IPS-NIHi11 (cell line): ENCODE data around the gene ASPN.
A peak's percentile ranks its signal among the peaks of the same experiment; 100 is the strongest.

Source experiments
- DNase-seq: peaks from one replicate; pipeline ENCODE4 v3.0.0; 2012; ENCODE audit warnings: mixed read lengths, low spot score

The ASPN gene

DNA sequence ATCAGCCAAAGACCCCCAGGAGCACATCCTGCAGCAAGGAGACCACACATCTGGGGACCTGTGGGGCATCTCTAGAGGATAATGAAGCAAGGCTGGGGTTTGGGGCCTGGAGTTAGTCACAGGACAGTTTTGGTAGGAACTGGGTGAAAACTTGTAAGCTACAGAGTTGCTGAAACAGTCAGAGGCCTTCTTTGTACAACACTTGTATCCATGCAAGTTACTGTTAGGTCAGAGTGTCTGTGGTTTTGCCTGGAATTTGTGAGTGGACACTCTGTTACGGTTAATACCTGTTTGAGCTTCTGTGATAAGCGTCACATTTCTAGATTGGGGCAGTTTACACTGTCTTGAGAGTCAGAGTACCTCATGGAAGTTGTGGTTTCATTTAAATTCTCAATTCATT is 22.6 kb upstream of the ASPN start:
- DNase-seq: no peak

DNA sequence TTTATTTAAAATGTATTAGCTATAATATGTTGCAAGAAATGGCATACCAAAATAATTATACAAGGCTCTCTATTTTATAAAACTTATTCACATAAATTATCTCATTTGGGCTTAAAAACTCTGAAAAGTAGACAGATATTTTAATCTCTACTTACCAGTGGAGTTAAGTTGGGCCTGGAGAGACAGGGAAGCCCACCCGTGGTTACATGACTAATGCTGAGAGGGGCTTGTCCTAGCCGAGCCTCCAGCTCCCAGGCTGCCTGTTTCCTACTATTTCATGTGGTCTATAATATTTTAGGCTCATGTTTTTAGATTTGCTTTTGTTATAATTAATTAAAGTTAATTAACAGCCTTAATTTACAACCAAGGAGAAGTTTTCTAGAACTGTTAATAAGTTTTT is 20.9 kb upstream of the ASPN start:
- no peak for DNase-seq

DNA sequence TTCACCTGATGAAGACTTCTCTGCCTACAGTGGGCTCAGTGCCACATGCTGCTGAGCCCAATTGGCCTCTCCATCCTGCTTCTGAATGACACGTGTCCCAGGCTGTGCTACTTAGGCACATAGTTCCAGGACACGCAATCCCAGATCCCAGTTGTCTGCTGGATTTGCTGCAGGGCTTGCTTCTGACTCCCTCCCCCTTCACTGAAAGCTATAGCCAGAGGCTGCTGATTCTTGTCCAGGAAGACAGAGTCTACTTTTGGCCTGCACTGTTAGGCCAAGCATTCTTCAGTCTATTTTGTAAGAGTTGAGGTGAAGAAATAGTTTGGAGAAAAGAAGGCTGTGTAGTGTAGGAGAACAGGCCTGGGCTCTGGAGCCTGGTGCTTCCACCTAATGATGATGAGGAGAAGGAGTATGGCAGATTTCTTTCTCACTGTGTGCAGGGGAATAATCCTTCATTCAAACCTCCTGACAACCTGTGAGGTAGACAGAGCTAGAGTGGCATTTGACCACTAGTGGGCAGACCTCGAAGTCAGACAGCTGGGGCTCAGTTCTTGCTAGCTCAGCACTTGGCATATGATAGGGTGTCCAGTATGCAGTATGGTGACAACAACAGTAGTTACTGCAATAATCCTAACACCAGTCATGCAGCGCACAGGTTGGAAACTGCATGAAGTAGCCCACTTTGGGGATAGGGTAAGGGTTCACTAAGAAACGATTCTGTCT is 19.5 kb upstream of the ASPN start:
- DNase-seq: peak; percentile 58

DNA sequence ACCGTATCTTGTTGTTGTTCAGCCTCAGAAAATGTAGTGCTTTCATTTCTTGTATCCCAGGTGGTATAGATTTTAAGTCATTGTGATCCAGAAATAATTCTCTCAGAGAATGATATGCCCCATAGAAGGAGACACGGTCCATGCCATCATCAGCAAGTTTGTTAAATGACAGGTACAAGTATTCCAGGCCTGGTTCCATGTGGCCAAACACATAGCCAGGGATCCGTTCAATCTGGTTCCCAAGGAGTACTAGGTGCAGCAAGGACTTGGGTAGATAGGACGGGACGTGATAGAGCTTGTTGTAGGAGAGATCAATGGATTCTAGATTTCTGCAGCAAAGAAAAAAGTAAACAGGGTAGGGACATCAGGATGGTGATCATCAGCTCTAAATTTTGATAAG is 18.4 kb upstream of the ASPN start:
- DNase-seq: no peak

DNA sequence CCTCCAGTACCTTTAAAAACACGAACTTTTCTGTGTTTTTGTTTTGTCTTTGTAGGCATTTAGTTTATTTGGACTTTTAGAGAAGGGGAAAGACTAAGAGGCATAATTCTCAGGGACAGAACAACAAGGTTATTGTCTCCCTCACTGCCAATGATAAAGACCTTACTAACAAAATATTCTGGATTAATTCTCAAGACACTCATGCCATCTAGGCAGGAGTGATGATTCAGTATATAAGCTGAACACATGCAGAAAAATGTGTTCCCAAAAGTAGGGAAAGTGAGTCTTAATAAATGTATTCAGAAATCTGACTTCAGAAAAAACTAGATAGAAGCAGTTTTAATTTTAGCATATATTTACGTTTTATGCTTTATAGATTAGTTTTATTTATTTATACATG is 17.4 kb upstream of the ASPN start:
- no peak for DNase-seq

DNA sequence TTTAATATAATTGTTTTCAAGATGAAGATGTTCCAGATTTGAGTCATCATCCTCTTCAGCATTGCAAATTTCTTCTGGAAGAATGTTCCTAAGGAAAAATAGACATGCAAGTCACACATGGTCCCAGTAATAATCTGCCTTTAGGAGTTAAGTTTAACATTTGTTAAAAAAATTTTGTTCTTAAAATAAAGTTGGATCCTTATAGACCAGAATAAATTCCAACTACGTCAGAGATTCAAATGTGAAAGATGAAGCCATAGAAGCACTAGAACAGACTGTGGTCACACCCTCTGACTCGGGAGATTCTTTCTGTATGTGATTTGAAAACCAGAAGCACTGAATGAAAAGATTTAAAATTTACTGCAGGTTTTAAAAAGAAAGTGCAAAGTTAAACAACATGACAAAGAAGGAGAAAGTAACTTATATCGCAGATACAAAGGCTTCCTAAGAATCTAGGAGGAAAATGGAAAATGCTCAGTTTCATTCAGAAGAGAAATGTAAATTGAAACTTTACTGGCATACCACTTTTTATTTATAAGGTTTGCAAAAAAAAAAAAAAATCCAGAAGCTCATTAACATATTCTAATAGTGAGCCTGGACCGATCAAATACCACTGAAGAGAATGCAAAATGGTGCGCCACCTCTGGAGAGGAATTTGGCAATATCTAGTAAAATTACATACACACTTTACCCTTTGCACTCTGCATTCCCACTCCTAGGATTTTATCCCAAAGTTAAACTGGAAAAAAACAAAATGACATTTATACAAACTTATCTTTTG is 14.3 kb upstream of the ASPN start:
- no peak for DNase-seq

DNA sequence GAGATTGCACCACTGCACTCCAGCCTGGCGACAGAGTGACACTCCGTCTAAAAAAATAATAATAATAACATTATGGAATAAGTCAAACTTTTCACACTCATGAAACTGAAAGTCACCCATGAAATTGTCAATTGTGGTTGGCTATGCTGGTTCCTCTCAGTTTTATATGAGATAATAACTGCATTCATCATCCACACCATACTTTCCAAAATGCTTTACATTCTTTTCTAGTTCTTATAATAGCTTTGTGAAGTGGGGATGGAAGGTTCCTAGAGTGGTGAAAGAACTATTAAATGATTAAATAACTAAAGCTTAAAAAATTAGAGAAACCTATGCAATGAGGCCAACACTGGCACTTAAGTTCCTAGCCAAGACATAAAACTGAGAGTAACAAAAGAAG is 12.6 kb upstream of the ASPN start:
- DNase-seq: no peak

DNA sequence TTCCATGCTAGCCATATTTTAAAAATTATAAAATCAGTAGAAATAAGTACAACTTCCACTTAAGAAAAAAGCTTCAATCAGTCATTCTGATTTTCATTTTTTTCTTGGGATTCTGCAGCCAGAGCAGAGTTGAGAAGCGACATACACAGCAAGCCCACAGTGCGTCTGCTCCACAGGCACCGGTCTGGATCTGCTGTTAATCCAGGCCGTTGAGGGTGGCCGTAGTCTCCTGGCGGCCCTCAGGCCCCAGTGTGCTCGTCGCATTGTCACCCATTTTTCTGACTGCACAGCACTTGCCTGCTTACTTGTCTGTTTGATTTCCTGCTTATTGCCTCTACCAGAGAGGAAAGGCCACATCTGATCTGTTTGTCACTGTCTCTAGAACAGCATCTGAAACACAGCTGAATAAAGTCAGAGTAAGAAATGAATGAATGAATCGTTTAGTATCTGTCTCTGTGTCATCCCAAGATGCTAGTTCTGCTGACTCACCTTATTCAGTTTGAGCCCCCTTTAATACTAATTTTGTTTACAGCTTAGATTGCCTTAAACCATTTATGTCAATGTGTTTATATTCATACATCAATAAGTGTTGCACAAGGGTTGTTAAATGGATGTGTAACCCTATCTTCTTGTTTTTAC is 11.6 kb upstream of the ASPN start:
- no peak for DNase-seq

DNA sequence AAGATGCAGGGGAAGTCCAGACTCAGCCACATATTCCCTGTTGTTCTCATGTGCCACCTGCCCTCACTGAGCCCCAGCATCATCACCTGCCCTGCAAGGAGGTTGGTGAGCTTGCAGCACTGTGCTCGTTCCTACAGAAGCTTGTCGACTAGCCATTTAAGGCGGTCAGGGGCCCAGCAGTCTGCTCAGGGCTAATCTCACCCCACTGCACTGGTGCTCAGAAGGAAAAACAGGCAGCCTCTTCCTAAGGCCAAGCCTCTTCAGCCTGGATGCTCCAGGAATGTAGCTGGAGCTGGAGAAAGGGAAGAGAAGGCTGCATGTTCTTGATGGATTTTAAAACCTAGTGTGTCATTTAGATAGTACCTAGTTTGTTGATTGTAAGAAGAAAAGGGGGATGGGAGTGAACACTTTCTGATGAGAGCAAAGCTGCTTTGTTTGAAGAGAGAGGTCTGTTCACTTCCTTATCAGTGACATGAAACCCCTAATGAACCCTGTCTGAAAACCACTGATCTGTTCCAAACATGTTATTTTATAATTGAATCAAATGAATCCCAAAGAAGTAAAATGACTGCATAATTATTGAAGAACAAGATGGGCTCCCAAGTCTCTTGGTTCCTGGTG is 10.6 kb upstream of the ASPN start:
- DNase-seq: no peak

DNA sequence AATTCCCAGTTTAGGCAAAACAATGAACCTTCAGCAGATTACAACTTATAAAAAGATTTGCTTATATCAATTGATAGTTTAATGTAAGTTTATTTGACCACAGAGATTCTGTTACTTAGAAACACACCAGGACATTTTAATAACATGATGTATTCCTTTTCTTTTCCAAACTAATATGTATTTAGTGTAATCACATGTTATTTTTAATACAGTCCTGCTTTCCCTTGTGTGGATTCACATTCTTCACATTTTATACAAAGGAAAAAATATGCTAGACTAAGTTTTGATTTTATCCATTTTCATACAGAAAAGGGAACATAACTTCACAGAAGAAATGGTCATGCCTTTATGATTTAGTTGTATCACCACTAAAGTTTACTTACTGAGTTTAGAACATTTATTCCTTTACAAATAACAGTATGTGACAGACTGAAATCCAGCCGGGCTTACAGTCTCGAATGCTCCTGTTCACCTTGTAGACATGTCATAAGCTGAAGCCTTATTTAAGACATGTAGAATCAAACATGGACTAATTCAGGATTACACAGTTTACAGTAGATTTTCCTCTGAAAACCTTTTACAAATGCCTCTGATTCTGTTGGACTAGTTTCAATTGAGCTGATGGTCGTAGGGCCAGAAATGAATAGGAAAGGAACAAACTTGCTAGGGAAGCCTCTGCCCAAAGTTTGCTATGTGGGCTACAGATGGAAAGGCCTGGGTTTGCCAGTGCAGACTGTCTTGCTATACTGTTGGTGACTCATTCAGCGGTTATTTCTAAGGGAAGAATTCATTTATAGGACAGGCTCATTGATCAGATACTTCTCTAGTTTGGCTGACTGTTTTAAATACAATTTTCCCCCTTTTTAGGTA is 6.6 kb upstream of the ASPN start:
- DNase-seq: no peak

DNA sequence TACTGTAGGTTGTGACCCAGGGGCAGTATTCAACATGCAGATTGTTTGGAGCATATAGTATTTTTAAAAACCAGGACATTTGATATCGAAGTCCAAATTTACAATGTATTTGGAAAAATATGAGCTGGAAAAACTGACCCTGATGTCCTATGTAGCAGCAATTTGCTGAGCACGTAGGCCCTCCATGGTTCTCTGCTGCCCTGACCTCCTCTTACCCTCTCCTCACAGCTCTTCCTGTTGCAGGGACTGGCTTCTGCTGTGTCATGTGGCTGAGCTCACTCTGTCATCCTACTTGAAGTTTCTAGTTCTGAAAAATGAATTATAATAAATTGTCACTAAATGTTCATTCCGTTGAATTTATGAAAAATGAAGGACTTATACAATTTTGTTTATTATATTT is 4.1 kb upstream of the ASPN start:
- no peak for DNase-seq

DNA sequence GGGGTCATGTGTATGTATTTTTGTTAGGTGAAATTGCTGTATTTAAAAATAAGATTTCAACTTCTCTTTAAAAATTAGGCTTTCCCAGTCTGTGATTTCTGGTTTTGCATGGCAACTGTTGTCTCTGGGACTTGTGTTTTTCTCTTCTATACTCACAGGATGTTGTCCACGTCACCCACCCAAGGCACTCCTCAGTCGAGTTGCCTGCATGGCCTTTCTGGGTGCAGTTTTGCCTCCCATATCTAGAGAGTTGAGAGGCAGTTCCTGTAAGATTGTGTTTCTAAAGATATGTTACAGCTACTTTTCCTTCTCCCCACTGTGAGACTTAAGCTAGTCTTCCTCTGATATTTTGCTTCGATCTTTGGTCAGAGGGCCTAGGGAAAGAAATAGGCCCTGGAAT is 2.3 kb upstream of the ASPN start:
- DNase-seq: no peak

DNA sequence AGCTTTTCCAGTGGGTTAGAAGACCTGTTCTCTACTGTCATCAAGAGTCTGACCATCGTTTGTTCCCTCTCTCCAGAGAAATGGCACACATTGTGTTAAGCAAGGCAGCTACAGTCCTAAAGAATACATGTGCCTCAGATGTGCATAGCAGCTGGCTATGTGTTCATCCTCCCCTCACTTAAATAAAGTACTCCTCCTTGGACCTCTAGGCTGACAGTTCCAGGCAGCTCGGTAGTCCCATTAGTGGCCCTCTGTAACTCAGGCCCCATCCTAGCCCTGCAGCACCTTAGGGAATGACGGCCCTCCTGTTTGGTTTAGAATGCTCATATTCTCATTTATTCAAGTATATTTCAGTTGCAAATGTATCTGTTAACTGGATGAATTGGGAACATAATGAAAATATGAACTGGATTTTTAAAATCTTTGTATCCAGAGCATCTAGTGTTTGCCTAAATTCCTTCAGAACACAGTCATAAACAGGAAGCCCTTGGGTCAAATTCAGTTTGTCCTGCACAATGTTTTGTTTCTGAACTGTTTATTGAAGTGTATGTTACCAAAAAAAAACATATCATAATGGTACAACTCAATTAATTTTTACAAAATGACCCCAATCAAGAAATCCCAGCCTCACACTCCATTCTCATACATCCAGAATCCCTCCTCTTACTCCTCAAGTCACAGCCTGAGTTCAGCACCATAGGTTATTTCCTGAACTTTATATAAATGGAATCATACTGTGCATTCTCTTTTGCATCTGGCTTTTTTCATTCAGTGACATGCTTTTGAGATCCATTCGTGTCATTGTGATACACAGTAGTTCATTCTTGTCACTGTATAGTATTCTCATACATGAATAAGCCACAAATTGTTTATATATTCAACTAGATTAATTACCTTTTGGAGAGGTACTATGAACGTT is 1.6 kb upstream of the ASPN start:
- no peak for DNase-seq

DNA sequence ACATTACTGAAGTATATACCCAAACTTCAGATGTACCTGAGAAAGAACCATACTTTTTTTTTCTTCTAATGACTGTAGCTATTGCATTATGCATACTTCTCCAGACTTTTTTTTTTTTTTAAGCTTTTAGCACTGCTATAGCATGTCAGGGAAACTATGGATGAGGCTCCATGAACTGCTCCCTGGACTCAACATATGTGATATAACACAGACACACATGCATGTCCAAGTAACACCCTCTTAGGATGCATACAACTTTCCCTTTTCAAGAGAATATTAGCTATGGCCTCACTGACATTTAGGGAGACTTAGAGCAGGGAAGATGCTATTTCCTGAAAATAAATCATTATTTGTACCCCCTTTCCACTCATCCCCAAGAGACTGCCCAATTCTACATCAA is 499 bp upstream of the ASPN start:
- DNase-seq: no peak

DNA sequence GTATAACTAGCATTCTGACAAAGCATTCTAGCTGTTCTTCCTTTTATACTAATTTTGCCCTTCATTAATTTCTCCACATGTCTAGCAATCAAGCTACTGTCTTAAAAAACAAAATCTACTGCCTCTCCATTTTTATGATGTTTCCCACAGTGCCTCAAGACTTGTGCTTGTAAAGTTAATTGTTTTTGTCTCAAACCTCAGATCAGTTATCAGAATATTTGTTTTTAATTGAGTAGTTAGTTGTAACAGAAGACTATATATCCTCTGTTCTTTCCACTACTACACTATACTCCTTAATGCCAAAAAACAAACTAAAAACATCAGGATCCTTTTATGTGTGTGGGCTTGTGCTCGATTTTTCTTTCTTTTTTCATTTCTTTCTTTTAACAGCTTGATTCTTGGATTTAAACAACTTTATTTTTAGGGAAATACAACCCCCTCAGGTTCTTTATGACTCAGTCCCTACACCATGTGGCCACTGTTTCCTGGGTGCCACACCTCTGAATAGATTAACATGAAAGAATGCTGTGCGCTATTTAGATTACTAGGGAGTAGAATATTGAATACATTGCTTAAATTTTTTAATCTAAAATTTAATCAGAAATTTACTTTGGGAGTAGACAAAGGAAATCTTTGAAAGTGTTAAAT is 1.2 kb downstream of the ASPN start:
- DNase-seq: no peak

DNA sequence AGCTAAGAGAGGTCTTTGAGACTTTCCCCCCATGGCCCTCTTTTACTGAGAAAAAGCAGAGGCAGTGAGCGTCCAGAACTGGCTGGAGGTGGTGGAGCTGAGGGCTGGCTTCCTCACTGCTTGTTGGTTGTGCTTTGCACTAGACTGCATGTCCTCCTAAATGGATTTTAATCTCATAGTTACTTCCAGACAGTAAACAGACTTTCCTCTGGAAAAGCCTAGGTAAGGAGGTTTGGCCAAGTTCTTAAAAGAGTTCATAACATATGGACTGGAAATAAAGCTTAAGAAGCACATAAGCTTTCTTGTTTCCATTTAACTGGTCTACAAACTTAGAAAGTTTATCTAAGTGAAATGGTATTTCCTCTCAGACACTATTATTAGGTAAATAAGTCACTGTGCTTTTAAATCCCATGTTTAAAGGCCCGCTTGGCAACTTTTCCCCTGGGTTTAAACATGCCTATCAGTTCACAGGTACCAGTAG is 2.0 kb downstream of the ASPN start:
- DNase-seq: no peak

DNA sequence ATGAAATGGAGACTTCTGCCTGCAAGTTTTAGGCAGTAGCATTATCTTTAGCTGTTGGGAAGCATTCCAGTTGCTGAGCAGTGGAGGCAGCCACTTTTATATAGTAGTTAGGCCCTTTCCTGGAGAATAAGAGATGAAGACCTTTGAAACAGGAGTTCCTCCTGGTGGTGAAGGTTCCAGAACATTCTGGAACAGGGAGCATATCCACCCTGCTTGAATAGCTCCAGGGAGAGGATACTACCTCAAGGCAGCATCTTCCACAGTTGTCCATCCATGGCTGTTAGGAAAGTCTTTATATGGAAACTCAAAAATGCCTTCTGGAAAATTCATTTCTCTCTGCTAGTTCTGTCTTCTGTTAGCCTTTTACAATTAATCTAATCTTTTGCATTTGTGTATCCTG is 3.0 kb downstream of the ASPN start:
- DNase-seq: no peak

DNA sequence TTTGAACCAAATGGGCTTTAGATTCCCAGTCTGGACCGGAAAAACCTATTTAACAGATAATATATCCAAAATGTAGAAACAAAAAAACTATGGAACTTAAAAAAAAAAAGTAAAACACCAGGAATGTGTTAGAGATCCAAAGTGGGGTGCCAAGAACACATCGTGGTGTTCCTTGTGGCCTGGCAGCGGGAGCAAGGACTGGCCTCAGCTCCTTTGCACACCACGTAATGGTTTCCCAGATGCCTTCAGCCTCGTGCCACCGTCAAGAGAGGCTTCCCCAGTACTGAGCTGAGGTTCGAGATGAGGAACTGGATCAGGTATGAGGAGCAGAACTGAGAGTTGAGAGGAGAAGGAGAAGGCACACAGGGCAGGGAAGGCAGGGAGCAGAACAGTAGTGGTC is 3.5 kb downstream of the ASPN start:
- no peak for DNase-seq

DNA sequence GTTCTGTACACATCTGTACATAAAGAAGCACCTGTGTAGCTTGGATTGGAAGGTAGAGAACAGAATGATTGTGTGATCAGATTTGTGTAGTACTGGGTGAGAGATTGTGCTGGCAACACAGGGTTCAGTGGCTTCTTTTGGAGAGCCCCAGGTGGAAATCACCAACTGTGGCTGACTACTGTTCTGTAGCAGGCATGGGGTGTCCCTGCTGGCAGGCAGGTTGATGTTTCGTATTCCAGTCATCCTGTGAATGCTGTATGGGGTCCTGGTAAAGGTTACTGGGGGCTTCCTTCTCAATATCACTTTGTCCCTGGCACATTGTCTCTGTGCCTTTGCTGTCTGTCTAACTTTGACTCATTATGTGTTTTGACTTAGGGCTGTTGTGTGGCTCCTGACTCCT is 5.3 kb downstream of the ASPN start:
- DNase-seq: no peak

DNA sequence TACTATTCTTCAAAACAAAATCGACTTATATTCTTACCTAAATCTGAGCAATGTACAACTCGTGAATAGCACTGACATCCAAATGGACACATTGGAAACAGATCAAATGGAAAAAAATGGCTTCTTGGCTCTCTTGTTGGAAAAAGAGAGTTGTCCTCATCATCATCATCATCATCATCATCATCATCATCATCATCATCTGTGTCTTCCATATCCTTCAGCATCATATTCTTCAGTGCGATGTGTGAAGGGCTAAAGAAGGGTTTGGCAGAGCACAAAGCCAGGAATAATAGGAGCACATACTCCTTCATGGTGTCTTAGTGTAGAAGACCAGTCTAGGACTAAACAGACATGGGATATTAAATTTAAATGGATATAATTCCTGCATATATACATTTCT is 7.7 kb downstream of the ASPN start:
- no peak for DNase-seq
